Small intestine (tissue), 7 donors: ENCODE measurements around the gene PDGFA. TPM values are rescaled to one million over a fixed set of nuclear protein-coding genes. Genes with fewer than 3 reads are reported as not detected.

Source experiments
- DNase-seq, 2 donors: peaks; one replicate each; pipeline versions ENCODE4 v3.0.0 to v3.0.0-alpha.2; 2013
- FAIRE-seq: peaks from 2 replicates; lab custom pipeline; 2012; peaks lifted over from hg19 to GRCh38; lab: Jason Lieb, UNC
- H3K27ac ChIP-seq, 3 donors: one replicate each; pipeline ENCODE4 v1.5.1; 2013; ENCODE audit warnings: low read length in 2 of 3, mild to moderate bottlenecking in 2 of 3, control low read depth in 1 of 3, inconsistent platforms in 1 of 3, low read depth in 1 of 3, moderate library complexity in 1 of 3
- H3K27me3 ChIP-seq, 3 donors: one replicate each; pipeline ENCODE4 v1.6.1; 2013; ENCODE audit warnings: low read length in 3 of 3, inconsistent platforms in 1 of 3; ENCODE audit not compliant: control insufficient read depth in 3 of 3, insufficient read depth in 3 of 3
- H3K36me3 ChIP-seq, 3 donors: one replicate each; pipeline ENCODE4 v1.6.1; 2013; ENCODE audit warnings: low read length in 3 of 3, inconsistent platforms in 1 of 3, low read depth in 1 of 3, mild to moderate bottlenecking in 1 of 3, moderate library complexity in 1 of 3; ENCODE audit not compliant: control insufficient read depth in 3 of 3, insufficient read depth in 2 of 3
- H3K4me1 ChIP-seq, 3 donors: one replicate each; pipeline ENCODE4 v1.6.1; 2013; ENCODE audit warnings: low read length in 2 of 3, inconsistent platforms in 1 of 3, low read depth in 1 of 3, mild to moderate bottlenecking in 1 of 3, moderate library complexity in 1 of 3; ENCODE audit not compliant: control insufficient read depth in 3 of 3, insufficient read depth in 2 of 3
- H3K4me3 ChIP-seq, 3 donors: one replicate each; pipeline ENCODE4 v1.5.1; 2013; ENCODE audit warnings: low read length in 3 of 3, control low read depth in 1 of 3, inconsistent platforms in 1 of 3, low read depth in 1 of 3, mild to moderate bottlenecking in 1 of 3, moderate library complexity in 1 of 3
- H3K9me3 ChIP-seq, 2 donors: one replicate each; pipeline ENCODE4 v1.6.1; 2013; ENCODE audit warnings: low read depth in 1 of 2, low read length in 1 of 2; ENCODE audit not compliant: control insufficient read depth in 2 of 2, insufficient read depth in 1 of 2
- WGBS, 3 donors: extraction: QIAGEN DNeasy Blood & Tissue Kit; methylation state at CpG; one replicate each; pipeline ENCODE4 v1.1.7; 2013; 5-methylcytosine and 5-hydroxymethylcytosine counted together
- polyA plus RNA-seq, 4 donors: library from polyadenylated mRNA; stranded (reverse) in 3 of 4; unstranded in 1 of 4; fragments of 200-250 nt in 3 of 4; fragments of 120-200 nt in 1 of 4; gene quantifications; one replicate each; pipeline versions ENCODE4 v1.2.1 to v1.2.3, GENCODE V29; 2013
- donor health status: healthy with polysubstance abuse.
- donor health status: control.
- donor health status: control.
- donor health status: Bipolar disorder and iron deficiency.
- donor health status: healthy.

Gene PDGFA
- polyA plus RNA-seq, 4 donors = 17.4 to 107 (median 32.4) TPM

DNA sequence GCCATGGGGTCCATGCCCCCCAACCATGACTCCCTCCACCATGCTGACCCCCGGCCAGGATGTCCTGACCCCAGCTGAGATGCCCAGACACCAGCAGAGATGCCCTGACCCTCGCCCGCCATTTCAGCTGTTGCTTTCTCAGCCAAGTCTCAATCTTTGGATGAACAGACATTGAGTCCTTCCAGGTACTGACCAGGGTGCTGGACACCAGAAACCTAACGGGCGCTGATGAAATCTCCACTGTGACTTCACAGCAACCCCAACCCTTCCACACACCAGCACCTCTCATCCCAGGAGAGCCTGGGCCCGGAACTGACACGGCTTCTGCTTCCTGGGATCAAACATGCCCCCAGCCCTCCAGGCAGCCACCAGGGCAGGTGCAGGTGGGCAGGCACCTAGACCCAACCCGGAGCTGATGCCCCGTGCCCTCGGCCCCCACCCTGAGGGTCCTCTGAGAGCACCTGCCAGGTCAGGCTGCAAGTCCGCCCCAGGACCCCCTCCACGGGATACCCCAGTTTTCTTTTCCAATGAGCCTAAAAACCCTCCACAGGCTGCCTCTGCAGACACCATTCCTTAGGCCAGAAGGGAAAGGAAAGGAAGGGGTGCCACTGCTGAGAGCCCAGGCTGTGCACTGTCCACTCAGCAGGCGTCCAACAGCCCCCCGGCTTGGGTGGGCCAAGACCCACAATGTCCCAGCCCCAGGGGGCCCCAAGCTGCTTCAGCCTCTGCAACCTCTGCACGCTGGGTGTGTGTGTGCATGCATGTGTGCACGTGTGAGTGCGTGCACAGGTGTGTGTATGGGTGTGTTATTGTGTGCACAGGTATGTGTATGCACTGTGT lies 43.4 kb upstream of the PDGFA start:
- Histone ChIP-seq H3K36me3 (peaks cover 0 to 60% (median 0%) of the 10 kb centered on the region in 3 donors), H3K27ac (no peak overlapping the region), H3K4me1 (no peaks in the 10 kb centered on the region), H3K4me3 (no peak overlapping the region), H3K27me3 (no peaks in the 10 kb centered on the region), H3K9me3 (no peaks in the 10 kb centered on the region)
- no peak for DNase-seq
- WGBS, 3 donors = 93 to 94% (median 94%) methylated on average over 17 of the region's 17 CpGs
- no peak for FAIRE-seq

GRCh38 chr7:562374-562675 lies 42.7 kb upstream of the PDGFA start:
- 77 to 86% (median 86%) methylated on average over 7 of the region's 7 CpGs for WGBS, 3 donors
- Histone ChIP-seq H3K36me3 (peaks cover 0 to 65% (median 0%) of the 10 kb centered on the region in 3 donors), H3K4me1 (no peaks in the 10 kb centered on the region), H3K27me3 (no peaks in the 10 kb centered on the region), H3K4me3 (no peak overlapping the region), H3K9me3 (peaks cover 0 to under 1% of the 10 kb centered on the region in 2 donors), H3K27ac (no peak overlapping the region)
- FAIRE-seq (no peak), DNase-seq (no peak)

DNA sequence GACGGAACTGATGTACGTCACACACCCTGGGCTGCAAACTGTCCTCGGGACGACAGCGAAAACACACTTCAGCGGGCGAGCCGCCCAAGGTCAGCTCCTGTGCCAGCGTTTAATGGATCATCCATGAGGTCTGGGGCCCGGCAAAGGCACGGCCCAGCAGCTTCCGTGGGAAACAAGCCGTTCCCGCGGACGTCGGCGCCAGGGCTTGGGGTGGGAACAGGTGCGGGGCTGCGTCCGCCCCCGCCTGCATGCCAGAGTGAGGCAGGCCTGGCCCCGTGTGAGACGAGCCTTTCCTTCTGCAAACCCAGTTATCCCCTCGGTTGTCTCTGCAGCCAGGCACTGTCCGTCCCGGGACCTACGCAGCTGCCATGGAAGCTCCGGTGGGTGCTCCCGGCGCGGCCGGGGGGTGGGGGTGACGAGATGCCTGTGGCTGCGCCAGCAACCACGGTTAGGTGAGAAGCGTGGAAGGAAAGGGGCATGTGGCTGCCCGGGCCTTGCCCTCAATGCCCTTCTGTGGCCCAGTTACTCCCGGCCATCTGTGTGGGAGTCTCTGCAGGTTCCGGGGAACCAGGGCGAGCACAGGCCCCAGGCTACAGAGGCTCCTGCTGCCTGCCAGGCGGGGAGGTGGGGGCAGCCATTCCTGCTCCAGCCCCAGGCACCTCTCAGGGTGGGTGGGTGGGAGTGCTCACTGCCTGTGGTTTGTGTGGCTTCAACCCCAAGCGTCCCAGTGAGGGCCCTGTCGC lies 42.2 kb upstream of the PDGFA start:
- Histone ChIP-seq H3K9me3 (peaks cover 0 to 5% of the 10 kb centered on the region in 2 donors), H3K36me3 (peaks cover 0 to 70% (median 0%) of the 10 kb centered on the region in 3 donors), H3K27ac (no peak overlapping the region), H3K4me1 (no peaks in the 10 kb centered on the region), H3K27me3 (no peaks in the 10 kb centered on the region), H3K4me3 (no peak overlapping the region)
- FAIRE-seq (no peak), DNase-seq (peak in 1 of 2 donors; percentile 61)
- WGBS, 3 donors = 82 to 92% (median 84%) methylated on average over 42 to 44 of the region's 44 CpGs

DNA sequence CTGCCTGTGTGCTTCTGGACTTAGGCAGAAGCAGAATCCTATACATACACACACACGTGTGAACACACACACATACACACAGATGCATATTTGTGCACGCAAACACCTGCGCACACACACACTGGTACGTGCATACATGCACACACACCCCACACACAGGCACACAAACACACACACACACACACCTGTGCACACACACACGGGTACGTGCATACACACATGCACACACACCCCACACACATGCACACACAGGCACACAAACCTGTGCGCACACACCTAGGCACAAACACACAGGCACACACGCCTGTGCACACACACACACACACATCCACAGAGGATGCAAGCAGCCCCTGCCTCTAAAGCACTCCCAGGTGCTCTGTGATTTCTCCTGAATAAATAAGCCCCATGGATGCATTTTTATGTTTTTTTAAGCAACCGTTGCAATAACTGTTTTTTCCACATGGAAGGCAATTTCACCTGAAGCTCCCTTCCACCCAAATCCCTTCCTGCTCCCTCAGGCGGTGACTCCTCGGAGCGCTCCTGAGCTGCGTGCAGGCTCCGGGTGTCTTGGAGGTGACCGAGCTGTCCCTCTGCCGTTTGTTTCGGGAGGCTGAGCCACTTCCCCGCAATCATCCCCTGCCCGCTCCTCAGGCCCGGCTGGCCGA lies 41.5 kb upstream of the PDGFA start:
- H3K36me3 ChIP-seq = peaks cover 0 to 74% (median 0%) of the 10 kb centered on the region in 3 donors
- peaks cover 0 to 5% of the 10 kb centered on the region in 2 donors for H3K9me3 ChIP-seq
- no peak overlapping the region for H3K4me3 ChIP-seq
- H3K27me3 ChIP-seq = no peaks in the 10 kb centered on the region
- DNase-seq = no peak
- 88 to 89% (median 88%) methylated on average over 21 of the region's 21 CpGs for WGBS, 3 donors
- no peak overlapping the region for H3K27ac ChIP-seq
- FAIRE-seq = no peak
- no peaks in the 10 kb centered on the region for H3K4me1 ChIP-seq

DNA sequence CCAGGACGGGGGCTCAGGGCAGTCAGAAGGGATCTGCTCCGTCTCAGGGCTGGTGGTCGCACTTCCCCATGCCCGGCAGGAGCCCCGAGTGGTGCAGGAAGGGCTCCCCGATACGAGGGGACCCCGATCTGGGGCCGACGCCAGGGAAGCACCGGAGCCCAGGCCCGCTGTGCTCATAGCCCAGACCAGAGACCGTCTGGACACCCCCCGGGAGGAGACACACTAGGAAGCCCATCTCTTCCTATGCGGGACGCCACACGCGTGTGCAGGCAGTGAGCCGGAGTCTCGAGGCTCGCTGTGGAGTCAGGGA lies 39.7 kb upstream of the PDGFA start:
- 92 to 96% (median 95%) methylated on average over 15 to 21 of the region's 21 CpGs for WGBS, 3 donors
- H3K27ac ChIP-seq = no peak overlapping the region
- FAIRE-seq (no peak), DNase-seq (no peak)
- H3K4me3 ChIP-seq = no peak overlapping the region
- H3K4me1 ChIP-seq = no peaks in the 10 kb centered on the region
- H3K9me3 ChIP-seq = peaks cover 0 to 8% of the 10 kb centered on the region in 2 donors
- peaks cover 0 to 71% (median 0%) of the 10 kb centered on the region in 3 donors for H3K36me3 ChIP-seq
- H3K27me3 ChIP-seq = no peaks in the 10 kb centered on the region

DNA sequence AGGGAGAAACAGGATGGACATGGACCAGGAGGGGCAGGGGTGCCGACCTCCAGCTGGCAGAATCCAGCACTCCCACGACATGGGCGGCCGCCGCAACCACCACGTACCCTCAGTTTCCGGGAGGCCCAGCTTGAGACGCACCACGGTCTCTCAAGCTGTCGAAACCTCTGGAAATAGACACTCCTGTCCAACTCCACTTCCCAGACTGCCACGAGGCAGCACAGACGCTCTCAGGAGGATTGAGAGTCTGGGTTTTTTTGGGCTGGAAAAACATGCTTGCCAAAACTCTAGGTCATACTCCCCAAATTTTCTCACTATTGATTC lies 37.9 kb upstream of the PDGFA start:
- Histone ChIP-seq H3K4me3 (no peak overlapping the region), H3K4me1 (peaks cover 0 to 16% (median 0%) of the 10 kb centered on the region in 3 donors), H3K9me3 (peaks cover 0 to 8% of the 10 kb centered on the region in 2 donors), H3K27me3 (no peaks in the 10 kb centered on the region), H3K36me3 (peaks cover 0 to 59% (median 0%) of the 10 kb centered on the region in 3 donors), H3K27ac (no peak overlapping the region)
- FAIRE-seq (no peak), DNase-seq (no peak)
- 91 to 100% (median 93%) methylated on average over 12 of the region's 12 CpGs for WGBS, 3 donors

- WGBS, 3 donors = 91 to 97% (median 94%) methylated on average over 32 of the region's 32 CpGs
Measured at GRCh38 chr7:556837-557557, 37.4 kb upstream of the PDGFA start.

DNA sequence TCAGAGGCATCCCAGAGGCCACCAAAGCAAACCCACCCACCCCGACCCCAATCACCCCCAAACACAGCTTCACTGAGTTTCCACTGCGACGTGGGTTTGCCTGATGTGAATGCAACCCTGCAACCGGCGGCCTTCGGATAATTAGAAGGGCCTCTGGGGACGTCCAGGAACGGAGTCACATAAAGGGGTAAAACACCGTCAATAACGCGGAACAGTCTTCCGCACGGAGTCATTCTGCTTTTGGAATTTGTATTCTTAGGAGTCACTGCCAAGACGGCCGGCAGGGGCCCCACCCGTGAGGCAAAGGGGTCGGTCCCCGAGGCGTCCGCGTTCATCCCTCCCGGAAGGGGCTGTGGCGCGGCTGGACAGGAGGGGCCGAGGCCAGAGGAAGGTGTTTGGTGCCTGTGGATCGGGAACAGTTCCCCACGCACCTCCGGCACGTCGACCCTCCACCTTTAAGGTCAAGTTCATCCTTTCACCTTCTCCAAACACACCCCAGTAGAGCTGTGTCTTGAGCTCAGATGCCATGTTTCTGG lies 36.7 kb upstream of the PDGFA start:
- H3K27ac ChIP-seq = no peak overlapping the region
- no peak overlapping the region for H3K4me3 ChIP-seq
- peaks cover 0 to 8% of the 10 kb centered on the region in 2 donors for H3K9me3 ChIP-seq
- DNase-seq = no peak
- 88 to 91% (median 89%) methylated on average over 30 of the region's 30 CpGs for WGBS, 3 donors
- peaks cover 0 to 53% (median 0%) of the 10 kb centered on the region in 3 donors for H3K36me3 ChIP-seq
- H3K27me3 ChIP-seq = no peaks in the 10 kb centered on the region
- H3K4me1 ChIP-seq = peaks cover 0 to 19% (median 0%) of the 10 kb centered on the region in 3 donors
- no peak for FAIRE-seq

More at GRCh38 chr7:556837-557557, 37.4 kb upstream of the PDGFA start:
- no peak overlapping the region for H3K27ac ChIP-seq
- no peak for FAIRE-seq
- H3K4me1 ChIP-seq = peaks cover 0 to 19% (median 0%) of the 10 kb centered on the region in 3 donors
- no peak overlapping the region for H3K4me3 ChIP-seq
- H3K27me3 ChIP-seq = no peaks in the 10 kb centered on the region
- peaks cover 0 to 8% of the 10 kb centered on the region in 2 donors for H3K9me3 ChIP-seq
- peaks cover 0 to 59% (median 0%) of the 10 kb centered on the region in 3 donors for H3K36me3 ChIP-seq
- no peak for DNase-seq
